K562 (cell line): Measurements from ENCODE around the gene TSEN54. TPM values are rescaled to one million over a fixed set of nuclear protein-coding genes. Genes with fewer than 3 reads are reported as not detected.
A peak's percentile ranks its signal among the peaks of the same experiment; 100 is the strongest.

ENCODE experiments used
- ARID2 ChIP-seq: fragments of 450-650 bp; IDR thresholded peaks from 2 replicates; pipeline ENCODE4 v1.6.1; 2017; ENCODE audit warnings: antibody characterized with exemption, mild to moderate bottlenecking
- CC2D1A ChIP-seq: fragments of 450-650 bp; IDR thresholded peaks from 2 replicates; pipeline ENCODE4 v1.6.1; 2017; ENCODE audit warnings: mild to moderate bottlenecking
- CHAMP1 ChIP-seq: fragments of 450-650 bp; IDR thresholded peaks from 2 replicates; pipeline ENCODE4 v1.6.1; 2016; ENCODE audit warnings: mild to moderate bottlenecking
- E2F4 ChIP-seq: sonication (generic); formaldehyde crosslinking; IDR thresholded peaks from 2 replicates; pipeline ENCODE4 v1.8.0; 2022; ENCODE audit warnings: mild to moderate bottlenecking, low read depth, missing genetic modification reagents
- E2F5 ChIP-seq: sonication (generic); formaldehyde crosslinking; IDR thresholded peaks from 2 replicates; pipeline ENCODE4 v1.8.0; 2022; ENCODE audit warnings: mild to moderate bottlenecking, missing genetic modification reagents
- GABPB1 ChIP-seq: sonication (generic); formaldehyde crosslinking; IDR thresholded peaks from 2 replicates; pipeline ENCODE4 v1.8.0; 2022; ENCODE audit warnings: mild to moderate bottlenecking, missing genetic modification reagents
- HMGN3 ChIP-seq: IDR thresholded peaks from 2 replicates; pipeline ENCODE4 v1.6.1; 2011; ENCODE audit warnings: borderline replicate concordance, low read depth, mild to moderate bottlenecking, mixed read lengths, low read length; ENCODE audit not compliant: insufficient read length; ENCODE audit errors: extremely low read depth
- ID3 ChIP-seq, 2 experiments: fragments of 250-450 bp in 1 of 2; fragments of 450-650 bp in 1 of 2; sonication (Bioruptor Pico) in 1 of 2; IDR thresholded peaks; 2 replicates each; pipeline versions ENCODE4 v1.6.1 to v1.8.0; 2016 to 2021; ENCODE audit warnings: mild to moderate bottlenecking in 2 of 2, moderate library complexity in 2 of 2, missing compliant biosample characterization in 1 of 2, missing genetic modification characterization in 1 of 2
- LCOR ChIP-seq: sonication (generic); formaldehyde crosslinking; IDR thresholded peaks from 2 replicates; pipeline ENCODE4 v1.8.0; 2022; ENCODE audit warnings: mild to moderate bottlenecking, missing genetic modification reagents
- SRSF7 ChIP-seq: fragments of 200-400 bp; formaldehyde crosslinking; optimal IDR thresholded peaks from 2 replicates; pipeline ENCODE3; 2017; ENCODE audit warnings: mild to moderate bottlenecking, low read depth, low read length
- ZBTB1 ChIP-seq: sonication (generic); formaldehyde crosslinking; IDR thresholded peaks from 2 replicates; pipeline ENCODE4 v1.8.1; 2023; ENCODE audit warnings: missing genetic modification reagents, low read depth, mild to moderate bottlenecking, borderline replicate concordance
- ZFX ChIP-seq: sonication (generic); formaldehyde crosslinking; IDR thresholded peaks from 2 replicates; pipeline ENCODE4 v1.8.0; 2022; ENCODE audit warnings: mild to moderate bottlenecking, missing genetic modification reagents, moderate library complexity
- ZKSCAN3 ChIP-seq: fragments of 250-450 bp; sonication (Bioruptor Pico); IDR thresholded peaks from 2 replicates; pipeline ENCODE4 v1.4.0; 2020
- ZNF511 ChIP-seq: sonication (generic); formaldehyde crosslinking; IDR thresholded peaks from 2 replicates; pipeline ENCODE4 v1.8.0; 2022; ENCODE audit warnings: mild to moderate bottlenecking, missing genetic modification reagents
- ZNF512 ChIP-seq: IDR thresholded peaks from 2 replicates; pipeline ENCODE4 v1.6.1; 2016; ENCODE audit warnings: missing genetic modification characterization, missing compliant biosample characterization
- polyA plus RNA-seq, 8 experiments: library from polyadenylated mRNA; depleted of rRNA in 4 of 8; stranded (reverse) in 5 of 8; unstranded in 3 of 8; fragments of >200 nt; fragmentation: Nextera tagmentation in 2 of 8; fragmentation: Illumina TruSeq in 1 of 8; extraction: Ambion mirVana in 2 of 8; extraction: Trizol in 1 of 8; gene quantifications; 2 replicates each; pipeline versions ENCODE4 v1.2.1 to v1.2.3, GENCODE V29; 2011 to 2014; ENCODE audit warnings: inconsistent platforms in 1 of 8, missing spikeins in 1 of 8
- total RNA-seq, 7 experiments: library from RNA; depleted of rRNA in 6 of 7; stranded (reverse); fragments of >200 nt in 6 of 7; fragmentation: Illumina TruSeq in 2 of 7; extraction: Trizol in 2 of 7; gene quantifications; 2 replicates each; pipeline versions ENCODE4 v1.2.1 to v1.2.3, GENCODE V29; 2011 to 2021; ENCODE audit warnings: low replicate concordance in 1 of 7

The TSEN54 gene
- total and polyA plus RNA-seq, 9 of the 15 experiments (the other 6 are each of a cell fraction or from before 2014, with no cell fraction given) = 5.9 to 64.3 (median 48.9) TPM

GRCh38 chr17:75515496-75516254 lies 653 bp upstream of the TSEN54 start, which contains the start of gene CASKIN2 (continued):
- TF ChIP-seq E2F5 (CRISPR knock-in tag) (peak; percentile 89; the same call in 1 of the 2 replicates), ARID2 (peak; percentile 34; the same call in 1 of the 2 replicates), GABPB1 (CRISPR knock-in tag) (peak; percentile 89), ZNF511 (peak; percentile 99), CC2D1A (0 out of 2 replicates have a peak, but pooled peaks have one; percentile 30), ZKSCAN3 (no peak), ZFX (peak; percentile 74), E2F4 (CRISPR knock-in tag) (peak; percentile 88), CHAMP1 (no peak), SRSF7 (no peak), ZBTB1 (CRISPR knock-in tag) (peak; percentile 89; the same call in 1 of the 2 replicates), LCOR (CRISPR knock-in tag) (peak; percentile 96), ID3 (CRISPR knock-in tag; IDR thresholded peaks at IDR 0.05) (no peak), ID3 (tag; IDR thresholded peaks at IDR 0.05) (peak; percentile 78; the same call in 1 of the 2 replicates), ZNF512 (tag) (no peak), HMGN3 (peak; percentile 20)
